Liver (tissue), 3 donors: ENCODE data around the gene RNF217.

Experiments used
- RXRA ChIP-seq, 2 donors: IDR thresholded peaks; 2 replicates each; pipeline ENCODE4 v1.6.1; 2017 to 2018; ENCODE audit warnings: antibody characterized with exemption in 2 of 2, mild to moderate bottlenecking in 1 of 2
- SP1 ChIP-seq: IDR thresholded peaks from 2 replicates; pipeline ENCODE4 v1.6.1; 2018; ENCODE audit warnings: antibody characterized with exemption, mild to moderate bottlenecking
- TAF1 ChIP-seq: conservative IDR thresholded peaks from 2 replicates; pipeline ENCODE4 v1.6.1; 2016; ENCODE audit warnings: antibody characterized with exemption, mild to moderate bottlenecking
- YY1 ChIP-seq: IDR thresholded peaks from 2 replicates; pipeline ENCODE4 v1.6.1; 2016; ENCODE audit warnings: antibody characterized with exemption, mild to moderate bottlenecking
- TF ChIP-seq, protein P1 (sequence below): fragments of 150-350 bp; IDR thresholded peaks from 2 replicates; pipeline ENCODE4 v1.5.1; 2017; ENCODE audit warnings: improper control_type of control experiment, low read depth, low read length; ENCODE audit not compliant: missing input control
- donor health status: healthy.
- donor health status: healthy.

- no peak for TF ChIP-seq YY1
- TF ChIP-seq, protein P1, sequence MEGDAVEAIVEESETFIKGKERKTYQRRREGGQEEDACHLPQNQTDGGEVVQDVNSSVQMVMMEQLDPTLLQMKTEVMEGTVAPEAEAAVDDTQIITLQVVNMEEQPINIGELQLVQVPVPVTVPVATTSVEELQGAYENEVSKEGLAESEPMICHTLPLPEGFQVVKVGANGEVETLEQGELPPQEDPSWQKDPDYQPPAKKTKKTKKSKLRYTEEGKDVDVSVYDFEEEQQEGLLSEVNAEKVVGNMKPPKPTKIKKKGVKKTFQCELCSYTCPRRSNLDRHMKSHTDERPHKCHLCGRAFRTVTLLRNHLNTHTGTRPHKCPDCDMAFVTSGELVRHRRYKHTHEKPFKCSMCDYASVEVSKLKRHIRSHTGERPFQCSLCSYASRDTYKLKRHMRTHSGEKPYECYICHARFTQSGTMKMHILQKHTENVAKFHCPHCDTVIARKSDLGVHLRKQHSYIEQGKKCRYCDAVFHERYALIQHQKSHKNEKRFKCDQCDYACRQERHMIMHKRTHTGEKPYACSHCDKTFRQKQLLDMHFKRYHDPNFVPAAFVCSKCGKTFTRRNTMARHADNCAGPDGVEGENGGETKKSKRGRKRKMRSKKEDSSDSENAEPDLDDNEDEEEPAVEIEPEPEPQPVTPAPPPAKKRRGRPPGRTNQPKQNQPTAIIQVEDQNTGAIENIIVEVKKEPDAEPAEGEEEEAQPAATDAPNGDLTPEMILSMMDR: no peak
- TF ChIP-seq TAF1: no peak
- no peak for TF ChIP-seq SP1
- TF ChIP-seq RXRA (IDR thresholded peaks at IDR 0.05): no peak
Observed at GRCh38 chr6:124970243-124970642, 8.0 kb downstream of the RNF217 start.
